Measurements from ENCODE around the gene TENM3. TPM values are rescaled to one million over a fixed set of nuclear protein-coding genes. Genes with fewer than 3 reads are reported as not detected.

Gene TENM3
- total and polyA plus RNA-seq, 12 donors: 2.6 to 54.4 (median 42.8) TPM

- Histone ChIP-seq H3K4me3 (no peak overlapping the region), H3K36me3 (replicated peaks in 1 of 2) (no peaks in the 10 kb centered on the region), H3K4me1 (replicated peaks in 1 of 2) (no peaks in the 10 kb centered on the region), H3K27me3 (no peaks in the 10 kb centered on the region), H3K27ac (no peak overlapping the region), H3K9me3 (replicated peaks in 1 of 3) (no peaks in the 10 kb centered on the region)
- TF ChIP-seq POLR2A (IDR thresholded peaks at IDR 0.05) (no peak), CTCF (IDR thresholded peaks at IDR 0.05) (no peak)
- no peak for DNase-seq
- 72 to 95% (median 81%) methylated on average over 1 of the region's 1 CpG for WGBS, 4 donors
- intact Hi-C loops (cut with DNase I): no loop called here
Observed at GRCh38 chr4:182465979-182466378, 222.8 kb downstream of the TENM3 start.

GRCh38 chr4:182470215-182470614, 227.0 kb downstream of the TENM3 start:
- H3K27me3 ChIP-seq: no peaks in the 10 kb centered on the region
- no peak for DNase-seq
- H3K4me3 ChIP-seq: no peak overlapping the region
- WGBS, 4 donors: 85 to 89% (median 86%) methylated on average over 2 of the region's 2 CpGs
- no peak overlapping the region for H3K27ac ChIP-seq
- no peaks in the 10 kb centered on the region for H3K4me1 ChIP-seq (replicated peaks in 1 of 2)
- peaks cover 0 to 6% (median 0%) of the 10 kb centered on the region in 3 donors for H3K9me3 ChIP-seq (replicated peaks in 1 of 3)
- no peak for TF ChIP-seq CTCF (IDR thresholded peaks at IDR 0.05)
- TF ChIP-seq POLR2A (IDR thresholded peaks at IDR 0.05): no peak
- no peaks in the 10 kb centered on the region for H3K36me3 ChIP-seq (replicated peaks in 1 of 2)
- intact Hi-C loops (cut with DNase I): no loop called here

- intact Hi-C loops (cut with DNase I): no loop called here
- DNase-seq: no peak
- H3K36me3 ChIP-seq (replicated peaks in 1 of 2): no peaks in the 10 kb centered on the region
- H3K27ac ChIP-seq: no peak overlapping the region
- H3K9me3 ChIP-seq (replicated peaks in 1 of 3): peaks cover 0 to 6% (median 0%) of the 10 kb centered on the region in 3 donors
- TF ChIP-seq CTCF (IDR thresholded peaks at IDR 0.05): no peak
- no peak overlapping the region for H3K4me3 ChIP-seq
- H3K27me3 ChIP-seq: no peaks in the 10 kb centered on the region
- H3K4me1 ChIP-seq (replicated peaks in 1 of 2): no peaks in the 10 kb centered on the region
- WGBS, 4 donors: 60 to 79% (median 75%) methylated on average over 2 of the region's 2 CpGs
Observed at GRCh38 chr4:182475539-182475938, 232.3 kb downstream of the TENM3 start.

- TF ChIP-seq POLR2A (IDR thresholded peaks at IDR 0.05) (no peak), CTCF (IDR thresholded peaks at IDR 0.05) (peak; percentile 31 to 68 (median 50))
- no peaks in the 10 kb centered on the region for H3K36me3 ChIP-seq (replicated peaks in 1 of 2)
- no peaks in the 10 kb centered on the region for H3K9me3 ChIP-seq (replicated peaks in 1 of 3)
- H3K4me3 ChIP-seq: no peak overlapping the region
- no peaks in the 10 kb centered on the region for H3K27me3 ChIP-seq
- no peaks in the 10 kb centered on the region for H3K4me1 ChIP-seq (replicated peaks in 1 of 2)
- no peak overlapping the region for H3K27ac ChIP-seq
- intact Hi-C loops (cut with DNase I): no loop called here
- WGBS, 4 donors: 0 to 10% (median 4%) methylated on average over 1 of the region's 1 CpG
- DNase-seq: no peak
Observed at GRCh38 chr4:182478475-182478874, 235.3 kb downstream of the TENM3 start.

Measured in adrenal gland (tissue), 12 donors.